Neural progenitor cell (in vitro differentiated cells): ENCODE data around the gene LINS1.

Experiments
- EZH2 ChIP-seq: fragments of 200-600 bp; sonication (generic); IDR thresholded peaks from 2 replicates; pipeline ENCODE4 v1.6.1; 2017; ENCODE audit warnings: antibody characterized with exemption, mild to moderate bottlenecking, moderate library complexity
- EZH2phosphoT487 ChIP-seq: fragments of 200-600 bp; sonication (generic); IDR thresholded peaks from 2 replicates; pipeline ENCODE4 v1.6.1; 2017; ENCODE audit warnings: antibody characterized with exemption
- TF ChIP-seq, protein P1 (sequence below): fragments of 200-600 bp; sonication (generic); IDR thresholded peaks from 2 replicates; pipeline ENCODE4 v1.5.1; 2017; ENCODE audit warnings: antibody characterized with exemption, mild to moderate bottlenecking

DNA sequence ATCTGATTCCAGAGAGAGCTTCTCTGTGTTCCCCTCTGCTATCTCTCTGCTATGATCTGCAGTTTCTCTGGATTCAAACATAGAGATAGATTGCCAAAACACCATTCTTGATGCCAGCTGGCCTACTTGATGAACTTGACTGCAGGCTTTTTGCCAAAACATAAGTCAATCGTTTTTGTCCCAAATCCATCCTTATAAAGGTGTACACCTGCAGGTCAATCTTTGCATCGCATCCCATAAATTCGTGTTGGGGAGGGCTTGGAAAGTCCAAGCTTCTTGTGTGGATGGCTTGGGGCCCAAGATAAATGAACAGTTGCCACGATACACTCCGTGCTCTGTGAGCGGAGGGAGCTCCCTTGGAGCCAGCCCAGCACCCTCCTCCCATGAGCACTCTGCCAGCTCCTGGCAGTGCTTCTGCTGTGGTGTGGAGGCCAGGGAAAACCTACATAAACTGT is 75.9 kb downstream of the LINS1 start:
- TF ChIP-seq, protein P1, sequence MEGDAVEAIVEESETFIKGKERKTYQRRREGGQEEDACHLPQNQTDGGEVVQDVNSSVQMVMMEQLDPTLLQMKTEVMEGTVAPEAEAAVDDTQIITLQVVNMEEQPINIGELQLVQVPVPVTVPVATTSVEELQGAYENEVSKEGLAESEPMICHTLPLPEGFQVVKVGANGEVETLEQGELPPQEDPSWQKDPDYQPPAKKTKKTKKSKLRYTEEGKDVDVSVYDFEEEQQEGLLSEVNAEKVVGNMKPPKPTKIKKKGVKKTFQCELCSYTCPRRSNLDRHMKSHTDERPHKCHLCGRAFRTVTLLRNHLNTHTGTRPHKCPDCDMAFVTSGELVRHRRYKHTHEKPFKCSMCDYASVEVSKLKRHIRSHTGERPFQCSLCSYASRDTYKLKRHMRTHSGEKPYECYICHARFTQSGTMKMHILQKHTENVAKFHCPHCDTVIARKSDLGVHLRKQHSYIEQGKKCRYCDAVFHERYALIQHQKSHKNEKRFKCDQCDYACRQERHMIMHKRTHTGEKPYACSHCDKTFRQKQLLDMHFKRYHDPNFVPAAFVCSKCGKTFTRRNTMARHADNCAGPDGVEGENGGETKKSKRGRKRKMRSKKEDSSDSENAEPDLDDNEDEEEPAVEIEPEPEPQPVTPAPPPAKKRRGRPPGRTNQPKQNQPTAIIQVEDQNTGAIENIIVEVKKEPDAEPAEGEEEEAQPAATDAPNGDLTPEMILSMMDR, result no peak
- TF ChIP-seq EZH2 (no peak), EZH2phosphoT487 (no peak)
